Activated naive CD4-positive, alpha-beta T cell (primary cell): Measurements from ENCODE around the gene LPCAT1.
"Not testable (repeated sequence)": the region's sequence is repeated elsewhere in the genome, so short reads cannot be mapped to it uniquely, and the experiment has no call there.

Experiments
- DNase-seq, 4 experiments: peaks; one replicate each; lab custom pipeline; 2025; lab: John Stamatoyannopoulos, UW

The LPCAT1 gene

DNA sequence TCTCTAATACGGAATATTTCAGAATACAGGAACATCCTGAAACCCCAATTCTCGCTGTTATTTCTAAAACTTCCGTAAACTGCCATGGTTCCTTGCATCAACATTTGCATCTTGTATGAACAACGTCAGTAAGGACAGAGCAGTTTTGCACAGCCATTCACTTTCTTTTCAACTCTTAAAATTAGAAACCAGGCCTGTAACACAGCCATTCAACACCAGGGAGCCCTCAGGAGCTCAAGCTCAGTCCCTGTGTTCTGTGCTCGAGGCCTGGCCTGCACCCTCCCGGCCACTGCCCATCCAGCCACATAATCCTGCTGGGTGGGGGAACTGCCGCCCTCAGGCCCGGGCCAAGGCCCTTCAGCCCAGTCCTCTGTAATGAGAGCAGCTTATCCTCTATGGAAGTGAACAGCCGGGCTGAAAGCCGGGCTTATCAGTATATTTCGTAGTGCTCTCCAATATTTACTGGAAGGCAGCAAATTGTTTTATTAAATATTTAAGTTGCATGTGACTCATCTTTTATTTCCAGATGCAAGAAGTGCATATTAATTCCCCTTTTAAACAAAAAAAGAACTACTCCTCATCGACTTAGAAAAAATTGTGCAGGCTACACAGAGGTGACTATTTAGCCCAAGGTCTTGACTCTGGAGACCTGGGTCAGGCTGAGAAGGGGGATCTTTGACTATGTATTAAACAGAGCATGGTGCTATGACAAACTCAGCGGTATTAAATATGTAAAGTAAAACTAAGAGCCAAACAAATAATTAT, 45.3 kb downstream of the LPCAT1 start:
- no peak for DNase-seq

GRCh38 chr5:1477341-1477740, 46.4 kb downstream of the LPCAT1 start:
- DNase-seq = no peak

- no peak for DNase-seq
Measured at GRCh38 chr5:1476967-1477310, 46.8 kb downstream of the LPCAT1 start.

DNA sequence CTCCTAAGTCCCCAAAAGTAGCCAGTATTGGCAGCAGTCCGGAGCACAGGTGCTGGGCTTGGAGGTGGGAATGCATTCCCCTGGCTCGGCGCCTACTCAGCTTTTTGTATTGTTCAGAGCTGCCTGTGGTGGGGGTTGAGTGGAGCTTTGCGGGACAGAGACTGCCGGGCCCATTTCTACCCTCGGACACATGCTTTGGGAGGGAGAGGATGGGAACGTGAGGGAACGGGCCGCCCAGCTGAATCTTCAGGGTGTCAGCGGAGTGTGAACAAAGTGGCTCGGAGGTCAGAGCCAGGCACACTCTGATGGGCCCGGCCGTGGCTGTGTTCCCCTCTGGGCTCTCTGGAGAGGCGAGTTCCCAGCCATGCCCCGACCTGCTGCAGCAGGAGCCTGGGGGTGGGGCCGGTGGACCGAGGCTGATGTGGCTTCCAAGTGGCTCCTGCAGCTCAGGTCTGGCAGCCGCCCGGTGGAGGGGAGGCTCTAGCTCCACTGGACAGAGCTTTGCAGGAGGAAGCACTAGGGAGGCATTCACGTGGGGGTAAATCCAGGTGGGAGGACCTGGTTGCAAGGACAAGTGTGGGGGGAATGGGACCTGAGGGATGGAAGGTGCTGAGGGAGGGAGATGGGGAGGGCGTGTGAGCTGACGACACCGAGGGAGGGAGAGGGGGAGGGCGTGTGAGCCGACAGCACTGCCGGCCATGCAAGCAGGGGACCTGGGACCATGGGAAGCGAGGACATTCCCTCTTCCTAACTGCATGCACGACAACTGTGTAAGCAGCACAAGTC, 47.4 kb downstream of the LPCAT1 start:
- no peak for DNase-seq

GRCh38 chr5:1475544-1475900, 48.2 kb downstream of the LPCAT1 start:
- not testable (repeated sequence) for DNase-seq

GRCh38 chr5:1474866-1475543, 48.8 kb downstream of the LPCAT1 start:
- no peak for DNase-seq

- DNase-seq = no peak
Measured at GRCh38 chr5:1474183-1474839, 49.4 kb downstream of the LPCAT1 start.

DNA sequence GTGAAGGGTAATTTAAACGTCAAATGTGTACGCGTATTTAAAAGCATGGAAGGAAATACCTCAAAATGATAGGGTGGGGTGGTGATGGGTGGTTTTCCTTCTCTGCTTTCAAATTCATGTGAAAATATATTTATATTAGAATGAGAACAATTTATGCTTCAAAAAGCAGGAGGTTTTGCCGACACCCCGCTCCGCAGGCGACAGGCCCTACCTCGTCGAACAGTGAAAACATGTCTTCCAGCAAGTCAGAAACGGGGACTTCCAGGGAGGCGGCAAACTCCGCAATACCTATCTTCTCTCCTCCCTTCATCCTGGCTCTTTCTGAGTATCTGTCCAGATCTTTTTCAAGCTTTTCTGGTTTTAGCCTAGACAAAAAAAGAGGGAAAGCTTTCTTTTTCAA, 50.0 kb downstream of the LPCAT1 start:
- DNase-seq = no peak

- DNase-seq = no peak
Measured at GRCh38 chr5:1472964-1473628, 50.7 kb downstream of the LPCAT1 start.

GRCh38 chr5:1471997-1472963, 51.5 kb downstream of the LPCAT1 start:
- no peak for DNase-seq

- no peak for DNase-seq
Measured at GRCh38 chr5:1471240-1471853, 52.4 kb downstream of the LPCAT1 start.

GRCh38 chr5:1470762-1471211, 53.0 kb downstream of the LPCAT1 start:
- DNase-seq = no peak

DNA sequence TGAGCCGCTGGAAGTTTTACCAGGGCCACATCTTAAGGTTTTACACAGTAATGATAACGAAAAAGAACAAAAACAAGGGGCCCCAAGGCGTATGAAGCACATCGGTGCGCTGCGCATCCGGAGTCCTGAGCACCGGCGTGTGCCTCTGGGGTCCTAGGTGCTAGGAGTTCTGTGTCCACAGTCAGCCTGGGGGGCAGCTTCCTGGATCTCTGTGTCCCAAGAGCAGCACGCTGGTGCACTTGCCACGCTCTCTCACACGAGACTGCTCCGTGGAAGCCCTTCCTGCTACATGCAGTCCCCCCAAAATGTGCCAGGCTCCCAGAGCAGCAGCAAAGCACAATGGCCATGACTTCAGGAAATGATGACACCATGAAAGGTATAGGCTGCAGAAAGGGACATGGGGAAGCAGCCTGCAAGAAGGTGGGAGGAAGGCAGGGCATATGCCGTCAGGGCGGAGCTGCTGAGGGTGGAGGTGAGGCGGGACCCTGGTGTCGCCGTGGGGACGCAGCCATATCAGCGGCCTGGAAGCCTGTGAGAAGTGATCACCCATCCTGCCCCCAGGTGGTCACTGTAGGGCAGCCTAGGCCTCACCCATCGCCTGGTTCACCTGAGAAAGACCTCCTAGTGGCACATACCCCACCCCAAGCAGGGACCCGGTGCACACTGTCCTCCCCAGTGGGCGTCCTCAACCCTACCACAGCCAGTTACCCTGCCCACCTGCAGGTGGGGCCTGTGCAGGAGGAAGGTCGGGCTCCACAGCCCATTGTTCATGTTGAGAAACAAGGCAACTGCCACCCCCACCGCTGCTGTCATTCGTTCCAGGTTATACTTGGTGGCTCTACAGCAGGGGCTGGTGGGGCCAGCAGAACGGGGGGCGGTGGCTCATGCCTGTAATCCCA, 54.9 kb downstream of the LPCAT1 start:
- DNase-seq = no peak

- no peak for DNase-seq
Measured at GRCh38 chr5:1468247-1468612, 55.5 kb downstream of the LPCAT1 start.

DNA sequence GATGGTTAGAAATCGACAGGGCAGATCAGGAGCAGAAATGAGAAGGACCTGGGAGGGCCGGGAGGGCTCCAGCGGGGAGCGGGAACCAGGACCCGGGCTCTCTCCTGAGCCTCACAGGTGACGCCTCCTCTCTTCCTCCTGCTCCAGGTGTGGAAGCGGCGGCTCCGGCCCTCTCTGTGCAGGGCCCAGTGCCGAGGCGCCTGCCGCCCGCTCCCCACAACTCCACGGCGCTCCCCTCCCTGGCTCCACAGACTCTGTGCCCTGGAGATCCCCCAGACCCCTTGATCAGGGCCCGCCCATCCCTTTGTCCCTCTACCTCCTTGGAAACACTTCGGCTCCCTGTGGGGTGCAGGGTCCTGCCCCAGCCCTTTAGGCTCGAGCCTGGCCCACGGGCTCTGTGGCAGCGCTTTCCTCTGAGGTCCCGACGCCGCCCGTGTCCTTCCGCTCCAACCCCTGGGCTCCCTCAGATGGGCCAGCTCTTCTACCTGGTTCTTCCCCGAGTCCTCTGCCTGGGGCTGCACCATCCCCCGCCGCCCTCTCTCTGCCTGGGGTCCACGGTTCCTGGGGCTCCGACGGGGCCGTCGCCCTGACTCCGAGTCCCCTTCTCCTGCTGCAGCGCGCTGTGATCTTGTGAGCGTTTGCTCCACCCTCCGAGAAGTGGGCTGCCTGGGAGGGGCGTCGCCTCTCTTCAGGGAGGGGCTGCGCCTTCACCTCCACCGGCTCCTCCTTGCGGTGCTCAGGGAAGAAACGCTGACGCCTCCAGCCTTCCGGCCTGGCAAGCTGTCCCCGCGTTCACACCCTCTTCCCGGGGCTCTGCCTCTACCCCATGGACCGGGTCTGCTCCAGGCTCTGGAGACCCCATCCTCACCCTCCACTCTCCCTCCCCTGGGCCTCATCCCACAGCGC, 56.2 kb downstream of the LPCAT1 start:
- no peak for DNase-seq

DNA sequence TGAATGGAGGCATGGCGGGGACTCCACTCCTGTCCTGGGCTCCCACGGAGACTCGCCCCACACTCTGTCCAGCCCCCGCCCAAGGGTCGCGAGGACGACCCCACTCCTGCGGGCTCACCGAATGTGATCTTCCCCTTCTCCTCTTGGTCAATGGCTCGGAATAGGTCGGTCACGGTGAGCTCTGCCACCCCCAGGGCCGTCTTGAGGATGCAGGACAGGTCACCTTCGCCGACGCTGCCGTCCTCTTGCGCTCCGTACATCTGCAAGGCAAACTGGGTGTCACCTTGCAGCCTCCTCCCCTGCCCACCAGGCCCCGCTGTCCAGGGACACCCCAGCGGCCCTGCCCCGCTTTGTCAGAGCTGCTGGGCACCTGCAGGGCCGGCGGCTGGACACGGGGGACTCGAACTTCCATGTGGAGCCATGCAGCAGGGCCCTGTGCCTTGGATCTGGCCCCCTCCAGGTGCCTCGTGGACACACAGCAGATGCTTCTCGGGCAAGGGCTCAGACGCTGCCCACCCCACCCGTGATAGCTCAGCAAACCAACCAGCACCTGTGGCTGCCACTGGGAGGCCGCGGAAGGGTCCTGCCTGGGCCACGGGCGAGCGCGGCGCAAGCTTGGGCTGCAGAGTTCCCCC, 57.0 kb downstream of the LPCAT1 start:
- DNase-seq = no peak

DNA sequence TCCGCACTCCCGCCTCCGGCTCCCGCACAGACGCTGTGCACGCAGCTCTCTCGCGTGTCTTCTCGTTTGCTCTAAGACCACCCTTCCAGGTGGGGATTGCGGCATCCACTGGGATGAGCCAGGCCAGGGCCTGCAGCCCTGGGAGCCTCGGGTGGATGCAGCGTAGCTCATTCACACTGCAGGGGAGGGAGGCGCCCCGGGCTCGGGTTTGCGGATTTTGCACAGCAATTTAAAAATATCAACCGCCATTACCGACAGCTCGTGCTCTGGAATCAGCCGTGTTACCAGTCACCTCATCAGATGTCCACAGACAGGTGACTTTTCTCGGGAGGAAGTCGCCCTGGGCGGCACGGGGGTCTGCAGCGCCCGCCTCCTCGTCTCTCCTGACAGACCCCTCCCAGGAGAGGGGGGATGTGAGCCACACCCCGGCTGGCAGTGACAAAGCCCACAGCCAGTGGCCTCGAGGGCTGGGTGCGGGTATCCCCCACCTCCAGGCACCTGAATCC, 57.7 kb downstream of the LPCAT1 start:
- no peak for DNase-seq
